Aorta (tissue), 5 donors: ENCODE data around the gene TMEM100. TPM values are rescaled to one million over a fixed set of nuclear protein-coding genes. Genes with fewer than 3 reads are reported as not detected.

Experiments used
- ATAC-seq: fragments of 200-7000 bp; cut with Tn5 transposase; one replicate; pipeline ENCODE4 v1.9.1; 2022; ENCODE audit warnings: moderate library complexity; ENCODE audit not compliant: low FRiP score
- DNase-seq, 2 donors: peaks; one replicate each; pipeline ENCODE4 v3.0.0-alpha.2; 2020
- H3K27ac ChIP-seq, 2 donors: one replicate each; pipeline ENCODE4 v1.5.1; 2013; ENCODE audit warnings: low read length in 2 of 2, mild to moderate bottlenecking in 2 of 2, moderate library complexity in 2 of 2, control low read depth in 1 of 2, inconsistent platforms in 1 of 2, low read depth in 1 of 2
- H3K27me3 ChIP-seq, 2 donors: one replicate each; pipeline ENCODE4 v1.6.1; 2013; ENCODE audit warnings: control low read depth in 1 of 2, low read length in 1 of 2, mild to moderate bottlenecking in 1 of 2, moderate library complexity in 1 of 2; ENCODE audit not compliant: insufficient read depth in 2 of 2, control insufficient read depth in 1 of 2
- H3K36me3 ChIP-seq, 2 donors: one replicate each; pipeline ENCODE4 v1.6.1; 2013; ENCODE audit warnings: control low read depth in 1 of 2, low read length in 1 of 2, mild to moderate bottlenecking in 1 of 2; ENCODE audit not compliant: insufficient read depth in 2 of 2, control insufficient read depth in 1 of 2
- H3K4me1 ChIP-seq, 2 donors: one replicate each; pipeline ENCODE4 v1.6.1; 2013; ENCODE audit warnings: low read length in 2 of 2, control low read depth in 1 of 2, mild to moderate bottlenecking in 1 of 2, moderate library complexity in 1 of 2; ENCODE audit not compliant: insufficient read depth in 2 of 2, control insufficient read depth in 1 of 2
- H3K4me3 ChIP-seq, 2 donors: one replicate each; pipeline ENCODE4 v1.5.1; 2013; ENCODE audit warnings: low read length in 2 of 2, control low read depth in 1 of 2, mild to moderate bottlenecking in 1 of 2
- H3K9me3 ChIP-seq: one replicate; pipeline ENCODE4 v1.6.1; 2013; ENCODE audit warnings: mild to moderate bottlenecking, low read length; ENCODE audit not compliant: control insufficient read depth
- WGBS, 2 donors: extraction: QIAGEN DNeasy Blood & Tissue Kit; methylation state at CpG; one replicate each; pipeline ENCODE4 v1.1.7; 2013; 5-methylcytosine and 5-hydroxymethylcytosine counted together
- intact Hi-C, 2 donors: fragments of 100-400 bp; cut with DNase I; formaldehyde crosslinking; loops; one replicate each; pipeline versions ENCODE4 v1.14.2 to v1.15.0; 2022
- polyA plus RNA-seq, 2 donors: library from polyadenylated mRNA; stranded (reverse); fragments of 200-250 nt; gene quantifications; one replicate each; pipeline ENCODE4 v1.2.3, GENCODE V29; 2013
- total RNA-seq, 2 donors: library from RNA; stranded (reverse); fragmentation: NEBNext Ultra II Directional; extraction: Animal tissue kit (Norgen Biotek cat#: 25700); gene quantifications; one replicate each; pipeline ENCODE4 v1.2.1, GENCODE V29; 2021
- donor health status: healthy with polysubstance abuse.
- donor health status: Bipolar disorder and iron deficiency.
- donor health status: DM: no; HTN: no; CAD: no.
- donor health status: DM: no; HTN: no; CAD: no.
- donor health status: DM: yes; HTN: yes; CAD: no.

The TMEM100 gene
- total and polyA plus RNA-seq, 4 donors, result 1.5 to 24.4 (median 4.1) TPM

DNA sequence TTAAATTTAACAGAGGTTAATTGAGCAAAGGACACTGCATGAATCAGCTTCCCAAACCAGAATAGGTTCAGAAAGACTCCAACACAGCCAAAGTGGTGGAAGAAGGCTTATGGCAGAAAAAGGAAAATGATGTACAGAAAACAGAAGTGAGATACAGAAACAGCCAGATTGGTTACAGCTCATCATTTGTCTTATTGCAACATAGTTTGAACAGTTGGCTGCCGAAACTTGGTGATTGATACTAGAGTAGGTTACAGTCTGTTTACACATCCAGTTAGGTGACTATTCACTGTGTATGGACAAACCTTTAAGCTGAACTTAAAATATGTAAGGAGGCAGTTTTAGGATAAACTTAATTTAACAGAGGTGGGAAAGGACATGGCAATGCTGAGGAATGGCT is 18.3 kb downstream of the TMEM100 start:
- peaks cover 0 to 2% of the 10 kb centered on the region in 2 donors for H3K4me1 ChIP-seq
- H3K27ac ChIP-seq, result no peak overlapping the region
- 76 to 82% methylated on average over 1 of the region's 1 CpG for WGBS, 2 donors
- ATAC-seq (no peak), DNase-seq (no peak)
- no peak overlapping the region for H3K4me3 ChIP-seq
- no peaks in the 10 kb centered on the region for H3K36me3 ChIP-seq
- intact Hi-C loops, result no loop called here
- H3K9me3 ChIP-seq, result peaks cover 1% of the 10 kb centered on the region
- H3K27me3 ChIP-seq, result no peaks in the 10 kb centered on the region

DNA sequence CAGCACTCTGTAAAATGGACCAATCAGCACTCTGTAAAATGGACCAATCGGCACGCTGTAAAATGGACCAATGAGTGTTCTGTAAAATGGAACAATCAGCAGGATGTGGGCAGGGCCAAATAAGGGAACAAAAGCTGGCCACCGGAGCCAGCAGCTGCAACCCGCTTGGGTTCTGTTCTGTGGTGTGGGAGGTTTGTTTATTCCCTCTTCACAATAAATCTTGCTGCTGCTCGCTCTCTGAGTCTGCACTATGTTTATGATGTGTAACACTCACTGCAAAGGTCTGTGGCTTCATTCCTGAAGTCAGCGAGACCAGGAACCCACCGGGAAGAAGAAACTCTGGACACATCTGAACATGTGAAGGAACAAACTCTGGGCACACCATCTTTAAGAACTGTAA is 20.5 kb downstream of the TMEM100 start:
- Histone ChIP-seq H3K36me3 (no peaks in the 10 kb centered on the region), H3K27ac (no peak overlapping the region), H3K4me3 (no peak overlapping the region), H3K9me3 (peaks cover 1% of the 10 kb centered on the region), H3K4me1 (no peaks in the 10 kb centered on the region), H3K27me3 (no peaks in the 10 kb centered on the region)
- intact Hi-C loops, result no loop called here
- ATAC-seq (no peak), DNase-seq (no peak)
- WGBS, 2 donors, result 78 to 79% methylated on average over 7 of the region's 7 CpGs

DNA sequence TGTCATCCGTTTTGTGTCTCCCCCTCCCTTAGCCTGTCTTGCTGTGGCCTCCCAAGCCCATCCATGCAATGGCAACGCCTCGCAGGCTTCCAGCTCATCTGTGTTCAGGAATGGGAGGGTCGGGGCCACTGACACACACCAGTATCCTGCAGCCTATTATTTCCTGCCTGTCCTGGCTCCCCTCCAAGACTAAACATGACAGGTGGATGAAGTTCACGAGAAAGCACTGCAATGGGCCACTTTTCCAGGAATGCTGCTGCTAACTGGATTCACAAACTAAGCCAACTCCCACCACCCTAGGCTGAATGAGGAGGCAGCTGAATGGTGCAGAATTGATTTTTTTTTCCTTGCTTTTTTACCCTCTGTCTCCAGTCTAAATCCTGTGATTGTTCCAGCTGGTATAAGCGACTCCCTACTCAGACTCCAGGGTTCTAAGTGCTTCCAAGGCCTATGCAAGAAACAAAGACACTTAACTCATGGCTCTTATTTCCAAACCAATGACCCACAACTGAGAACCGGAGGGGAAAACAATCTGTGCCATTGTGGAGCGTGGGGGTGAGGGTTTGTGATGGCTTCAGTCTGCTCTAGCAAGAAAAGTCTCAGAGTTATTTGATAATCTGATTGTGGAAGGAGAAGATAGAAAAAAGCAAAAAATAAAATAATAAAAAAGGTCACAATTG is 23.3 kb downstream of the TMEM100 start:
- peaks cover 1% of the 10 kb centered on the region for H3K9me3 ChIP-seq
- intact Hi-C loops, result no loop called here
- DNase-seq, result no peak
- WGBS, 2 donors, result 76 to 79% methylated on average over 8 of the region's 8 CpGs
- no peaks in the 10 kb centered on the region for H3K27me3 ChIP-seq
- H3K36me3 ChIP-seq, result no peaks in the 10 kb centered on the region
- no peak overlapping the region for H3K4me3 ChIP-seq
- no peak overlapping the region for H3K27ac ChIP-seq
- no peaks in the 10 kb centered on the region for H3K4me1 ChIP-seq
- no peak for ATAC-seq

DNA sequence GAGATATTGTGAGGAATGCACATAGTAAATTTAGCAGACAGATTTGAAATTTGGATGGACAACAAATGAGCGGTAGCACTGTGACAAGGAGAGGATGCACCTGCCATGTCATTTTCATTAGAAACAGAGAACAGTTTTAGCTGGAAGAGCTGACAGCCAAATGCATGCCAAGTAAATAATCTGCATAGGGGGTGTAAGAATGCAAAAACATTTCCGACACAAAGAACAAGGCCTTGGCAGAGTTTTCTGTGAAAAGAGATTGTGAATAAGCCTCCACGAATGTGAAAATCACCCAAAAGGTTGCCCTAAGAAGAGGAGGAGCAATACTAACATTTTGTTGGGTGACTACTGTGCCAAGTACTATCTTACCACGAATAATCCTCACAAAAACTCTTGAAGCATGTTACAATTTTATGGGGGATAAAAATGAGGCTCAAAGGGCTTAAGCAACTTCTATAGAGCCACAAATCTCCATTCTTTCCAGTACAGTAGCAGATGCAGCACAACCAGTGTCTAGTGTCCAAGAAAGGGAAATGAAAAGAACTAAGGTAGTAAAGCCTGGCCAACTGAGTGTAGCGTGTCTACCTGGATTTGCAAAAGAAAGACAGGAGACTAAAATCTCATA is 28.3 kb downstream of the TMEM100 start:
- intact Hi-C loops, result no loop called here
- H3K27ac ChIP-seq, result no peak overlapping the region
- WGBS, 2 donors, result 72 to 79% methylated on average over 5 of the region's 5 CpGs

GRCh38 chr17:55693254-55694216 is 29.1 kb downstream of the TMEM100 start:
- Histone ChIP-seq H3K27me3 (no peaks in the 10 kb centered on the region), H3K36me3 (no peaks in the 10 kb centered on the region), H3K27ac (no peak overlapping the region), H3K9me3 (no peaks in the 10 kb centered on the region), H3K4me3 (no peak overlapping the region), H3K4me1 (no peaks in the 10 kb centered on the region)
- WGBS, 2 donors, result 45 to 52% methylated on average over 5 of the region's 5 CpGs
- DNase-seq (peak in 1 of 2 donors; percentile 53), ATAC-seq (no peak)
- intact Hi-C loops, result no loop called here

More for the DNA sequence above, 28.3 kb downstream of the TMEM100 start:
- no peak for DNase-seq
- no peak overlapping the region for H3K4me3 ChIP-seq
- no peaks in the 10 kb centered on the region for H3K27me3 ChIP-seq
- no peaks in the 10 kb centered on the region for H3K36me3 ChIP-seq
- H3K4me1 ChIP-seq, result no peaks in the 10 kb centered on the region
- ATAC-seq, result no peak
- no peaks in the 10 kb centered on the region for H3K9me3 ChIP-seq

DNA sequence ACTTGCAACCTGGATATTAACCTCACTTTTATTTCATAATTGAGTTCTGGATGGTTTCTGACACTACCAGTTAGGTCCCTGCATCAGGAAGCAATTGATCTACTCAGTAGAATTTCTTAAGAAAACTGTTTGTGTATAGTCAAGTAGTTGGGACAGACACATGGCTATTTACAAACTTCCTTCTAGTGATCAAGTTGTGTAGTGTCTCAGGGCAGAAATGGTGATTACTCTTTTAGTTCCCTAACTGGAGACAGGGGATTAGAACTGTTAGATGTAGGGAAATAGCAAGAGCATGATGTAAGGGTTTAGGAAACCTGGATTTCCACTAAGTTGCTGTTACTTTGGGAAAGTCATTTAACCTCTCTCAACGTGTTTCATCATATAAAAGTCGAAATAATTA is 30.4 kb downstream of the TMEM100 start:
- DNase-seq, result no peak
- no peaks in the 10 kb centered on the region for H3K9me3 ChIP-seq
- intact Hi-C loops, result no loop called here
- H3K27me3 ChIP-seq, result no peaks in the 10 kb centered on the region
- no peak overlapping the region for H3K27ac ChIP-seq
- WGBS, 2 donors, result 68 to 82% methylated on average over 2 of the region's 2 CpGs
- H3K4me3 ChIP-seq, result no peak overlapping the region
- ATAC-seq, result no peak
- H3K4me1 ChIP-seq, result no peaks in the 10 kb centered on the region
- no peaks in the 10 kb centered on the region for H3K36me3 ChIP-seq

GRCh38 chr17:55691666-55692065 is 31.0 kb downstream of the TMEM100 start:
- intact Hi-C loops, result no loop called here
- Histone ChIP-seq H3K4me1 (no peaks in the 10 kb centered on the region), H3K9me3 (no peaks in the 10 kb centered on the region), H3K4me3 (no peak overlapping the region), H3K36me3 (no peaks in the 10 kb centered on the region), H3K27me3 (no peaks in the 10 kb centered on the region), H3K27ac (no peak overlapping the region)
- DNase-seq, result no peak
- ATAC-seq, result no peak

- Histone ChIP-seq H3K4me3 (no peak overlapping the region), H3K27me3 (no peaks in the 10 kb centered on the region), H3K27ac (no peak overlapping the region), H3K4me1 (no peaks in the 10 kb centered on the region), H3K9me3 (no peaks in the 10 kb centered on the region), H3K36me3 (no peaks in the 10 kb centered on the region)
- DNase-seq (no peak), ATAC-seq (peak; percentile 80)
- WGBS, 2 donors, result 53 to 78% methylated on average over 2 of the region's 2 CpGs
- intact Hi-C loops, result no loop called here
Measured at GRCh38 chr17:55690105-55690508, 32.6 kb downstream of the TMEM100 start.
